ENCODE results near the gene NANOS2.

Gene NANOS2

GRCh38 chr19:45890877-45891276 is 23.7 kb downstream of the NANOS2 start:
- DNase-seq: no peak

- no peak for DNase-seq
These were observed 25.2 kb downstream of the NANOS2 start for GRCh38 chr19:45889210-45889885.

- DNase-seq: no peak
These were observed 27.3 kb downstream of the NANOS2 start for GRCh38 chr19:45887200-45887710.

DNA sequence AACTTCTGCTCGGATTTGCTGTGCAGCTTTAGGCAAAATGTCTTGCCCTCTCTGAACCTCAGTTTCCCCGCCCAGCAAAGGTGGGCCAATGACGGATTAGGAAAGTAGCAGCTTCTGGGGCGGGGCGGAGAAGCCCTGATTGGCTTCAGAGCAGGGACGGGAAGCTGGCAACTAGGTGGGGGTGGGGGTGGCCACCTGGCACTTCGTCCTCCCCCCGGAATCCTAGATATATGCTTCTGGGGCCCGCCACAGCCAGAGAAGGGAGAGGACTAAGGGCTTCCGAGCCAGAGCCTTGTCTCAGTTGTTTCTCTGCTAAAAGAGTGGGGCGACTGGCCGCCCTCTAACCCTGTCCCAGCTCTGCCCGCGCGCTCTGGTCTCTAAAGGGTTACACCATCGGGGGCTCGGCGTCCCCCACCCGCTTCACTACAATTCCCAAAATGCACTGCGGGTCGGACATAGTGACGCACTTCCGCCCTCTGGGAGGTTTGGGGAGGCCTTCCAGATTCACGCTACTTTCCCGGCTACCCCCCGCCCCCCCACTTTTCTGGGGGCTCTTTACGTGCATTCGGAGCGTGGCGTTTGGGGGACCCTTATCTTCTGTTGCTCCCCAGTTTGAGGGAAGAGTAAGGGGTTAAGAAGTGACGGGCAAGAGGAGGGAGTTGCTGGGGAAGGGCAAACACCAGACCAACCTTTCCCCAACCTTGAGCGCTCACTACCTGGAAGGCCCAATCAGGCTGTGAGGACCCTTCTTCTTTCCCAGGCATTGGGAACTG is 28.0 kb downstream of the NANOS2 start:
- peak; percentile 65 for DNase-seq

GRCh38 chr19:45885556-45886426 is 28.8 kb downstream of the NANOS2 start, which contains the start of gene IRF2BP1:
Gene IRF2BP1 (minus strand): TSS chr19:45886141. CDS start chr19:45885774, 367 bp downstream.
- DNase-seq: peak; percentile 81

- DNase-seq: no peak
These were observed 29.7 kb downstream of the NANOS2 start for GRCh38 chr19:45884682-45885555.

GRCh38 chr19:45883881-45884681 is 30.5 kb downstream of the NANOS2 start:
- no peak for DNase-seq

DNA sequence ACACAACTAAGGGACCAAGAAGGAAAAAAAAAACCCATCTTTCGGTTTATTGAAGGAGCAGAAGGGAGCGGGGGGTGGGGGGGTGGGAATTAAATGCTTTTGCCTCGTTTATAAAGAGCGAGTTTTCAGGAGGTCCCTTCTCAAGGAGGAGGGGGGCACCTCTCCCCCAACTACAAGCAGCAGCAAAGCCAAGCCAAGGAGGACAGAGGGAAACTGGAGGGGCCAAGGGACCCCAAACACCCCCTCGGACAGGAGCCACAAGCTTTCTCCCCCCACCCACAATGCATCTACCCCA is 31.0 kb downstream of the NANOS2 start:
- no peak for DNase-seq

GRCh38 chr19:45882652-45883585 is 31.7 kb downstream of the NANOS2 start:
- DNase-seq: peak; percentile 39

GRCh38 chr19:45881909-45882528 is 32.6 kb downstream of the NANOS2 start:
- no peak for DNase-seq

- DNase-seq: no peak
These were observed 33.3 kb downstream of the NANOS2 start for GRCh38 chr19:45881082-45881908.

- DNase-seq: no peak
These were observed 34.6 kb downstream of the NANOS2 start for GRCh38 chr19:45879971-45880370.

GRCh38 chr19:45879055-45879454 is 35.5 kb downstream of the NANOS2 start:
- DNase-seq: no peak

- no peak for DNase-seq
These were observed 36.4 kb downstream of the NANOS2 start for GRCh38 chr19:45878043-45878794.

GRCh38 chr19:45876411-45877197 is 38.0 kb downstream of the NANOS2 start:
- DNase-seq: no peak

- DNase-seq: no peak
These were observed 38.5 kb downstream of the NANOS2 start for GRCh38 chr19:45876161-45876410.

GRCh38 chr19:45874620-45874966 is 40.0 kb downstream of the NANOS2 start:
- no peak for DNase-seq

Data from NCI-H1048 (cell line).